GM18526 (cell line): ENCODE results near the gene RET.

Experiments used
- POLR2A ChIP-seq: IDR thresholded peaks from 3 replicates; pipeline ENCODE4 v1.6.1; 2011; ENCODE audit not compliant: insufficient read length; ENCODE audit errors: extremely low read depth

The RET gene

GRCh38 chr10:43135064-43135463 is 58.2 kb downstream of the RET start:
- no peak for TF ChIP-seq POLR2A

- no peak for TF ChIP-seq POLR2A
Measured at GRCh38 chr10:43135656-43136055, 58.8 kb downstream of the RET start.

GRCh38 chr10:43136432-43136831 is 59.6 kb downstream of the RET start:
- no peak for TF ChIP-seq POLR2A

- TF ChIP-seq POLR2A = no peak
Measured at GRCh38 chr10:43136995-43137716, 60.3 kb downstream of the RET start.

GRCh38 chr10:43137717-43138020 is 60.8 kb downstream of the RET start:
- no peak for TF ChIP-seq POLR2A

- peak; percentile 84 for TF ChIP-seq POLR2A
Measured at GRCh38 chr10:43138021-43138756, 61.3 kb downstream of the RET start, which contains the start of gene CSGALNACT2. Gene CSGALNACT2, plus strand, starts transcription at chr10:43138445. Its CDS starts 16,705 bp downstream, at chr10:43155150.

- TF ChIP-seq POLR2A = no peak
Measured at GRCh38 chr10:43138757-43139241, 61.9 kb downstream of the RET start.

GRCh38 chr10:43141421-43141820 is 64.6 kb downstream of the RET start:
- TF ChIP-seq POLR2A = no peak

GRCh38 chr10:43145311-43145710 is 68.4 kb downstream of the RET start:
- no peak for TF ChIP-seq POLR2A

- no peak for TF ChIP-seq POLR2A
Measured at GRCh38 chr10:43151371-43151770, 74.5 kb downstream of the RET start.

- TF ChIP-seq POLR2A = no peak
Measured at GRCh38 chr10:43153901-43154300, 77.0 kb downstream of the RET start.

GRCh38 chr10:43155221-43155620 is 78.4 kb downstream of the RET start:
- no peak for TF ChIP-seq POLR2A

- no peak for TF ChIP-seq POLR2A
Measured at GRCh38 chr10:43155741-43156140, 78.9 kb downstream of the RET start.

- TF ChIP-seq POLR2A = no peak
Measured at GRCh38 chr10:43156590-43157341, 79.9 kb downstream of the RET start.

- TF ChIP-seq POLR2A = no peak
Measured at GRCh38 chr10:43158636-43159035, 81.8 kb downstream of the RET start.
